LNCAP (cell line): ENCODE results near the gene RIMS4.

Source experiments
- CTCF ChIP-seq: fragments of 450-650 bp; IDR thresholded peaks from 2 replicates; pipeline ENCODE4 v1.5.1; 2017; ENCODE audit warnings: mild to moderate bottlenecking

RIMS4 gene

GRCh38 chr20:44703183-44703925, 107.0 kb downstream of the RIMS4 start:
- TF ChIP-seq CTCF, result no peak

- no peak for TF ChIP-seq CTCF
Measured at GRCh38 chr20:44702776-44703175, 107.6 kb downstream of the RIMS4 start.

GRCh38 chr20:44701858-44702256, 108.5 kb downstream of the RIMS4 start:
- TF ChIP-seq CTCF, result no peak
